ENCODE measurements around the gene HNF1A.

Gene HNF1A
- total RNA-seq: 0 reads per million in 9 experiments

- no peaks in the 10 kb centered on the region for H3K4me1 Mint-ChIP-seq (ENCODE audit: low read depth in 2 of 2)
- peaks cover 0 to 13% of the 10 kb centered on the region in 2 donors for H3K27me3 Mint-ChIP-seq
- no peak for DNase-seq
- H3K27ac Mint-ChIP-seq: no peak within 1 kb of the TSS
- H3K36me3 Mint-ChIP-seq (ENCODE audit: insufficient read depth): no peaks in the 10 kb centered on the region
- H3K9me3 Mint-ChIP-seq: no peaks in the 10 kb centered on the region
- no peak for ATAC-seq (replicated peaks)
- H3K4me3 Mint-ChIP-seq: no peak within 1 kb of the TSS
Measured at GRCh38 chr12:120978296-120979219, at the start of gene HNF1A. Gene HNF1A (plus strand): TSS chr12:120978543. CDS start chr12:120978769, 226 bp downstream.

GRCh38 chr12:120928864-120929652 is 49.3 kb upstream of the HNF1A start:
- no peaks in the 10 kb centered on the region for H3K4me1 Mint-ChIP-seq (ENCODE audit: low read depth in 2 of 2)
- ATAC-seq (replicated peaks) (no peak), DNase-seq (no peak)
- no peak overlapping the region for H3K27ac Mint-ChIP-seq
- no peaks in the 10 kb centered on the region for H3K9me3 Mint-ChIP-seq
- H3K4me3 Mint-ChIP-seq: no peak overlapping the region
- no peaks in the 10 kb centered on the region for H3K36me3 Mint-ChIP-seq (ENCODE audit: insufficient read depth)
- H3K27me3 Mint-ChIP-seq: no peaks in the 10 kb centered on the region

GRCh38 chr12:120930032-120930431 is 48.3 kb upstream of the HNF1A start:
- no peaks in the 10 kb centered on the region for H3K36me3 Mint-ChIP-seq (ENCODE audit: insufficient read depth)
- H3K27me3 Mint-ChIP-seq: no peaks in the 10 kb centered on the region
- no peak for ATAC-seq (replicated peaks)
- DNase-seq: no peak
- H3K9me3 Mint-ChIP-seq: no peaks in the 10 kb centered on the region
- H3K4me3 Mint-ChIP-seq: no peak overlapping the region
- H3K27ac Mint-ChIP-seq: no peak overlapping the region
- H3K4me1 Mint-ChIP-seq (ENCODE audit: low read depth in 2 of 2): no peaks in the 10 kb centered on the region

GRCh38 chr12:120932058-120932457 is 46.3 kb upstream of the HNF1A start:
- Mint-ChIP-seq H3K4me1 (ENCODE audit: low read depth in 2 of 2) (no peaks in the 10 kb centered on the region), H3K9me3 (no peaks in the 10 kb centered on the region), H3K4me3 (no peak overlapping the region), H3K27ac (no peak overlapping the region), H3K27me3 (peaks cover 0 to 3% of the 10 kb centered on the region in 2 donors), H3K36me3 (ENCODE audit: insufficient read depth) (peaks cover 3% of the 10 kb centered on the region)
- no peak for DNase-seq
- no peak for ATAC-seq (replicated peaks)

DNA sequence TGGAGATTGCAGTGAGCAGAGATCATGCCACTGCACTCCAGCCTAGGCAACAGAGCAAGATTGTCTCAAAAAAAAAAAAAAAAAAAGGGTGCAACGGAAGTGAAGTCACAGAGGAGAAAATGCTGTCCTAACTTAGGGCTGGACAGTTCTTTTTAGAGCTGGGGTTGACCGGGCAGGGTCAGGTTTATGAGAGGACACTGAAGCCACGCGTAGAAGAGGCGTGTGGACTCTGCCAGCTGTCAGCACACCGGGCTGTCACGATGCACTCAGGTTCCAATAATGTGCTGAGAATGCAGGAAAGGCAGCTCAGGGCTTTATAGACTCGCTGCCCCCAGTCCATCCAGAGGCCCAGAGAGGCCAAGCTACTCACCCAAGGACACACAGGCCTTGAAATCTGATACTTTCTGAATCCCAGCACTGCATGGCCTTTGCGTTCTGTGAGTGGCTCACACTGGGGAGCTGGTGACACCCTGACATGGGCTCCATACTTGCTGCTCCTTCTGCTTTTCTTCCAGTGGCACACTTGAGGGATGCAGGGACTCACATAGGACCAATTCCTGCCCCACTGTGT is 45.3 kb upstream of the HNF1A start:
- Mint-ChIP-seq H3K9me3 (no peaks in the 10 kb centered on the region), H3K36me3 (ENCODE audit: insufficient read depth) (peaks cover 3% of the 10 kb centered on the region), H3K4me1 (ENCODE audit: low read depth in 2 of 2) (no peaks in the 10 kb centered on the region), H3K4me3 (no peak overlapping the region), H3K27me3 (peaks cover 7 to 13% of the 10 kb centered on the region in 2 donors), H3K27ac (no peak overlapping the region)
- ATAC-seq (replicated peaks) (no peak), DNase-seq (no peak)

DNA sequence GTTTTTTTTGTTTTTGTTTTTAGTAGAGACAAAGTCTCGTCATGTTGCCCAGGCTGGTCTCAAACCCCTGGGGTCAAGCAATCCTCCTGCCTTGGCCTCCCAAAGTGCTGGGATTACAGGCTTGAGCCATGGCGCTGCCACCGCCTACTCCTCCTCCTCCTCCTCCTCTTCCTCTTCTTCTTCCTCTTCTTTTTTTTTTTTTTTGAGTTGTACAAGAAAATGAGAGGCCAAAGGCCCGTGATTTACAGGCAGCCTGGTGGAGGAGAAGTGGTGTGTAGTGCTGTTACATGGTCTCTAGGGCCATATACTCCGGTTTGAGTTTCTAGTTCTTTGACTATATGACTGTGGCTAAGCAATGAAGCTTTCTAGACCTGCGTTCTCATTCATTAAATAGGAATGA is 44.6 kb upstream of the HNF1A start:
- Mint-ChIP-seq H3K27me3 (peaks cover 15 to 21% of the 10 kb centered on the region in 2 donors), H3K36me3 (ENCODE audit: insufficient read depth) (peaks cover 3% of the 10 kb centered on the region), H3K27ac (no peak overlapping the region), H3K9me3 (no peaks in the 10 kb centered on the region), H3K4me1 (ENCODE audit: low read depth in 2 of 2) (no peaks in the 10 kb centered on the region), H3K4me3 (no peak overlapping the region)
- ATAC-seq (replicated peaks) (no peak), DNase-seq (no peak)

- no peaks in the 10 kb centered on the region for H3K9me3 Mint-ChIP-seq
- H3K36me3 Mint-ChIP-seq (ENCODE audit: insufficient read depth): peaks cover 3% of the 10 kb centered on the region
- DNase-seq: no peak
- no peak for ATAC-seq (replicated peaks)
- H3K4me3 Mint-ChIP-seq: peak overlapping the region in 1 of 2 donors; percentile 20
- H3K4me1 Mint-ChIP-seq (ENCODE audit: low read depth in 2 of 2): no peaks in the 10 kb centered on the region
- H3K27me3 Mint-ChIP-seq: peaks cover 20 to 22% of the 10 kb centered on the region in 2 donors
- no peak overlapping the region for H3K27ac Mint-ChIP-seq
Measured at GRCh38 chr12:120936197-120936596, 42.1 kb upstream of the HNF1A start.

DNA sequence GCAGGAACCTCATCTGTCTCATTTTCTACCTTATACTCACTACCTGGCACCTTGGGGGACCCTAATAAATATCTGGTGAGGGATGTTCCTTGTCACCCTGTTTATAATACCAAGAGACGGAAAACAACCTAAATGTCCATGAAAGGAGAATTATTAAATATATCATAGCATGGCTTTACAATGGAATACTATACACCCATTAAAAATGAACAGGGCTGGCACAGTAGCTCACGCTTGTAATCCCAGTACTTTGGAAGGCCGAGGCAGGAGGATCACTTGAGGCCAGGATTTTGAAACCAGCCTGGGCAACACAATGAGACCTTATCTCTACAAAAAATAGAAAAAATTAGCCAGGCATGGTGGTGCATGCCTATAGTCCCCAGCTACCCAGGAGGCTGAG is 39.8 kb upstream of the HNF1A start:
- Mint-ChIP-seq H3K36me3 (ENCODE audit: insufficient read depth) (peaks cover 3% of the 10 kb centered on the region), H3K4me3 (no peak overlapping the region), H3K9me3 (no peaks in the 10 kb centered on the region), H3K27ac (no peak overlapping the region), H3K27me3 (peaks cover 22 to 33% of the 10 kb centered on the region in 2 donors), H3K4me1 (ENCODE audit: low read depth in 2 of 2) (no peaks in the 10 kb centered on the region)
- ATAC-seq (replicated peaks): no peak
- DNase-seq: no peak

GRCh38 chr12:120939523-120939922 is 38.8 kb upstream of the HNF1A start:
- H3K4me3 Mint-ChIP-seq: no peak overlapping the region
- H3K27ac Mint-ChIP-seq: no peak overlapping the region
- peaks cover 22 to 33% of the 10 kb centered on the region in 2 donors for H3K27me3 Mint-ChIP-seq
- DNase-seq (no peak), ATAC-seq (replicated peaks) (no peak)
- H3K9me3 Mint-ChIP-seq: no peaks in the 10 kb centered on the region
- H3K4me1 Mint-ChIP-seq (ENCODE audit: low read depth in 2 of 2): peaks cover 0 to 1% of the 10 kb centered on the region in 2 donors
- peaks cover 3% of the 10 kb centered on the region for H3K36me3 Mint-ChIP-seq (ENCODE audit: insufficient read depth)

DNA sequence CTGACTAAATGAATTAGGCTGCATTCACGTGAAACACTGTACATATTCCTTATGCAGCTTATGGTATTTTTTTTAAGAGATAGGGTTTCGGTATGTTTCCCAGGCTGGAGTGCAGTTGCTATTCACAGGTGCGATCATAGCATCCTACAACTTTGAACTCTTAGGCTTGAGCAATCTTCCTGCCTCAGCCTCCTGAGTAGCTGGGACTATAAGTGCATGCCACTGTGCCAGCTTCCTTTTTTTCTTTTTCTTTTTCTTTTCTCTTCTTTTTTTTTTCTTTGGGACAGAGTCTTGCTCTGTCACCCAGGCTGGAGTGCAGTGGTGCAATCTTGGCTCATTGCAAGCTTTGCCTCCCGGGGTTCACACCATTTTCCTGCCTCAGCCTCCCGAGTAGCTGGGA is 38.3 kb upstream of the HNF1A start:
- Mint-ChIP-seq H3K27me3 (peaks cover 22 to 33% of the 10 kb centered on the region in 2 donors), H3K36me3 (ENCODE audit: insufficient read depth) (peaks cover 3% of the 10 kb centered on the region), H3K4me1 (ENCODE audit: low read depth in 2 of 2) (peaks cover 1 to 4% of the 10 kb centered on the region in 2 donors), H3K4me3 (no peak overlapping the region), H3K9me3 (no peaks in the 10 kb centered on the region), H3K27ac (no peak overlapping the region)
- DNase-seq (no peak), ATAC-seq (replicated peaks) (no peak)

GRCh38 chr12:120940799-120941198 is 37.5 kb upstream of the HNF1A start:
- H3K9me3 Mint-ChIP-seq: no peaks in the 10 kb centered on the region
- H3K27me3 Mint-ChIP-seq: peaks cover 22 to 33% of the 10 kb centered on the region in 2 donors
- DNase-seq (no peak), ATAC-seq (replicated peaks) (no peak)
- no peak overlapping the region for H3K4me3 Mint-ChIP-seq
- H3K27ac Mint-ChIP-seq: no peak overlapping the region
- peaks cover 1 to 4% of the 10 kb centered on the region in 2 donors for H3K4me1 Mint-ChIP-seq (ENCODE audit: low read depth in 2 of 2)
- H3K36me3 Mint-ChIP-seq (ENCODE audit: insufficient read depth): peaks cover 3% of the 10 kb centered on the region

- H3K36me3 Mint-ChIP-seq (ENCODE audit: insufficient read depth): no peaks in the 10 kb centered on the region
Measured at GRCh38 chr12:120941412-120941811, 36.9 kb upstream of the HNF1A start.

DNA sequence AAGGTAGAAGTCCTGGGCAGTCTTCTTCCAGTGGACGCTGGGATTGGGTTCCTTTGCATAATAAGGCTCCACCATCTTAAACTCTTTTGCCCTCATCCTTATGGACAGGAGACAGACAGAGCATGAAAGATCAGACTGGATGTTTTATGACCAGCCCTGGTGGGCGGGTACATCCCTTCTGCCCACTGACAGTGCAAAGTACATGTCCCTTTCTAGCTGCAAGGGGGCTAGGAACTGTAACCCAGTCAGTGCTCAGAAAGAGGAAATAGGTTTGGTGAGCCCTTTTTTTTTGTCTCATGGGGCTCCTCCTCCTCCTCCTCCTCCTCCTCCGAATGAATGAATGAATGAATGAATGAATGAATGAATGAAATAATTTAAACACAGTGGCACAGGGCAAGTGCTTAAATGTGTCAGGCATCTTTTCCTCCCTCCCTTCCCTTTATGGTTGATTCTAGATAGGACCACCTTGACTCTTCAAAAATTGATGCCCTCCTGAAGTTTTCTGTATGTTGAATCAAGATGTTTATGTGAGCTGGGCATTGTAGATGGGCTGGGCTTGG is 36.4 kb upstream of the HNF1A start:
- Mint-ChIP-seq H3K27me3 (peaks cover 20 to 33% of the 10 kb centered on the region in 2 donors), H3K36me3 (ENCODE audit: insufficient read depth) (no peaks in the 10 kb centered on the region), H3K4me1 (ENCODE audit: low read depth in 2 of 2) (peaks cover 1 to 4% of the 10 kb centered on the region in 2 donors), H3K9me3 (no peaks in the 10 kb centered on the region), H3K4me3 (no peak overlapping the region), H3K27ac (no peak overlapping the region)
- ATAC-seq (replicated peaks) (no peak), DNase-seq (no peak)

More at GRCh38 chr12:120941412-120941811, 36.9 kb upstream of the HNF1A start:
- H3K27ac Mint-ChIP-seq: no peak overlapping the region
- H3K27me3 Mint-ChIP-seq: peaks cover 22 to 33% of the 10 kb centered on the region in 2 donors
- DNase-seq (no peak), ATAC-seq (replicated peaks) (no peak)
- H3K9me3 Mint-ChIP-seq: no peaks in the 10 kb centered on the region
- peaks cover 1 to 4% of the 10 kb centered on the region in 2 donors for H3K4me1 Mint-ChIP-seq (ENCODE audit: low read depth in 2 of 2)
- H3K4me3 Mint-ChIP-seq: no peak overlapping the region
